ENCODE results near the gene GPC5.
"Not testable (repeated sequence)": the region's sequence is repeated elsewhere in the genome, so short reads cannot be mapped to it uniquely, and the experiment has no call there.

The GPC5 gene

GRCh38 chr13:91369441-91369831 lies 29.0 kb upstream of the GPC5 start:
- no peak for DNase-seq (ENCODE audit: low read depth)

DNA sequence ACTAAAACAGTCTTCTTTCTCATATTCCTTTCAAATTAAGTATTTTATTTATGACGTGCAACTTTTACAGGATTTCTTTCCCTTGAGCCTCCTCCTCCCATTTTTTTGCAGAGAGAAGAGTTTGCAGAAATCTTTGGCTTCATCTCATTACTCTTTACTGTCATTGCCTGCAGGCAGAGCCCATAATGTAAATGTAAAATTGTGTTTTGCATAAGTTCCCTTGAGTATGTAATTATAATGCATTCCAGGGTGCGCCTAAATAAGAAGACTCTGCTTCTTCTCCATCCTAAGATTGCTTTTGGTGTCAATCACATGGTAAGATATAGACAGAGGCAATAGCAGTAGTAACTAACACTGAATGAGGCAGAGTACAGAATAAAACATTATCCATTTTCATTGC lies 27.9 kb upstream of the GPC5 start:
- no peak for DNase-seq (ENCODE audit: low read depth)

DNA sequence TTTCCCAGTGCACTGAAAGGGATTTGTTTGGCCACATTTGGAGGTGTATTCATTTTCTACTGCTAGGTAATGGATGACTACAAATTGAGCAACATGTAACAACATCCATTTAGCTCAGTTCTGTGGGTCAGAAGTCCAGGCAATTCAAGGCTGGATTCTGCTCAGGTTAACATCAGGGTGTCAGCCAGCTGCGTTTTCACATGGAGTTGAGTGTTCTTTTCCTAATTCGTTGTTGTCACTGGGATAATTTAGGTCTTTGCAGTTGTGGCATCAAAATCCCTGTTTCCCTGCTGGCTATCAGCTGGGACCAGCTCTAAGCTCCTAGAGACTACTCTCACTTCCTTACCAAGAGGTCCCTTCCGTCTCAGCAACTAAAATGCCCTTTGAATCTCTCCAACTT lies 25.5 kb upstream of the GPC5 start:
- DNase-seq (ENCODE audit: low read depth) = no peak

- no peak for DNase-seq (ENCODE audit: low read depth)
Observed at GRCh38 chr13:91375116-91375729, 23.2 kb upstream of the GPC5 start.

GRCh38 chr13:91381371-91381770 lies 17.1 kb upstream of the GPC5 start:
- no peak for DNase-seq (ENCODE audit: low read depth)

GRCh38 chr13:91383836-91384235 lies 14.6 kb upstream of the GPC5 start:
- no peak for DNase-seq (ENCODE audit: low read depth)

GRCh38 chr13:91384896-91385295 lies 13.5 kb upstream of the GPC5 start:
- DNase-seq (ENCODE audit: low read depth) = no peak

DNA sequence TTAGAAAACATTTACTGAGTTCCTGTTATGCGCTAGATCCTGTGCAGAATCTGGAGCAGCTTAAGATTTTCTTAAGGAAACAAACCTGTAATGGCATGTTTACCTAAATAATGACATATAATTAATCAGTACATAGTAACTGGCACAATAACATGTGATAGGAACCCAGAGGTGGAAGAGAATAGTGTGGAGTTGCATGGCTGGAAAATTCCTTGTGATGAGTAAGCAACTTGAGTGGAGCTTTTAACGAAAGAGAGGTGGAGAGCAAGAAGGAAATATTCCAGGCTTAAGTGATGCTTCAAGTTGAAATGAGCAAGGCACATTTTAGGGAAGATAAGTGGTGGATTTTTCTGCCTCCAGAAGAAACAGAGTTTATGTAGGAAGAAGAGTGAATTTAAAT lies 9.2 kb upstream of the GPC5 start:
- no peak for DNase-seq (ENCODE audit: low read depth)

- DNase-seq (ENCODE audit: low read depth) = no peak
Observed at GRCh38 chr13:91397595-91397994, 826 bp upstream of the GPC5 start.

DNA sequence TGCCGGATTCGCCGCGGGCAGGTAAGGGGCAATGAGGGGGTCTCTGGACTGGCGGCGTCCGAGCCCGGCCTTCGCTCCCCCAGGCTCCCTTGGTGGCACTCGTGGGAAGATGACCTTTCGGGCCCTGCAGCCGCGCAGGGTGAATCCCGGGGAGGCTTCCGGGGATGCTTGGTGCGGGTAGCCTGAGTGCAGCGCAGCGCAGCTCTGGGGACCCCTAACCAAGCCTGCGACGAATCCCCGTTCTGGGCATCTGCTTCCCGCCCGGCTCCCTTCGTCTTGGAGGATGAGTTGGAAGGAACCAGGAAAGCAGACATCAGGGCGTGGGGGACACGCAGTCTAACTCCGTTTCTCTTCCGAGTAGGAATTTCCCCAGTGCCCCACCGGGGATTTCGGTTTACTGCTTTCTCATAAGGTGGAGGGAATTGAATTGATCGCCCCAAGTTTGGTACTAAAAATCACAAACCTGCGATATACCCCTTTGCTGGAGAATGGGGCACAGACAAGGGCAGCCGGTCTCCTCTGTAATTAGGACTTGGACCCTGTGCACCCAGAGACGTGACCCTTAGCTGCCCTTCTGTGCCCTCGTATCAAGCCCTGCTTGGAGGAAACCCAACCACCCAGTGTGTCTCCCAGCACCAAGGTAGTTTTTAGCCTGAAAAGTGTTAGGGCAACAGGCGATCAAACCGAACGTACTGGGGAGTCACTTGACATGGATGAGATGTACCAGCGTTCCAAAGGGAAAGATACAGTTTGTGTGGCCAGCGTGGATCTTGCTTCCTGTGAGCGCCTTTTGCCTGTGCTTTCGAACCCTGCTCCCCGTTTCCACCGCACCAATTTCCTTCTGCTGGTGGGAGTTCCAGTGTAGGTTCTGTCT lies 1.0 kb downstream of the GPC5 start:
- DNase-seq (ENCODE audit: low read depth) = no peak

GRCh38 chr13:91400063-91400399 lies 1.6 kb downstream of the GPC5 start:
- DNase-seq (ENCODE audit: low read depth) = no peak

DNA sequence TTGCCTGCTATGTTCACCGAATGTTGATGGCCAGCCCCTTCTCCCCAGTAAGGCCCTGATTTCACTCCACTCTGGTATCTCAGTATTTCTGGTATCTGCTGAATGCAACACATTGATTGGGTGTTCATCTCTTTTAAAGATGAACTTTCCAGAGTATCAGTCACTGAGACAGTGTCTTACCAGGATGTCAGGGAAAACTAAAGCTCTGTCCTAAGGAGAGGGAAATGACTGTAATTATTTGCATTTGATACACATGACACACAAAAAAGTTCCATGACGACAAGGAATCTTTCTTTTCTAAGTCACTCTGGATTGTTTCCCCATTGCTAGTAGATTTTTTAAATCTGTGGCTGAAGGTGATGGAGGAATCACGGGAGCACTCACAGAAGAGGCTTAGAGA lies 2.2 kb downstream of the GPC5 start:
- DNase-seq (ENCODE audit: low read depth) = no peak

DNA sequence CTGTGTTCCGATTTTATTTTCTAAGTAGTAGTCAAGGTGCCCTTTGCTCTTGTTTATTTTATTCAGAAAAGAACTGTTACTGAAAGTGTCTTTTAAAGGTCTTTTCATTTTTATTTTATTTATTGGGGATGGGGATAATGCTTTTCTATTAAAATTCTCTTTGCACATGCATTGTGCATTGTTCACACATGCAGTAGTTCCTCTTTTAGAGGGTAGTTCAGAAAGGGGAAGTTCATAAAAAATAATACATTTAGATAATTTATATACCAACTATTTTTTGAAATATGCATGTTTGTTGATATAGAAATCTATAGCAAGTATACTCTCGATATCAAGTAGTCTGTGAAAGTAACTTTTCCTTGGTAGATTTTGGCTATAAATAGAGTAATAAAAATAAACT lies 3.5 kb downstream of the GPC5 start:
- no peak for DNase-seq (ENCODE audit: low read depth)

DNA sequence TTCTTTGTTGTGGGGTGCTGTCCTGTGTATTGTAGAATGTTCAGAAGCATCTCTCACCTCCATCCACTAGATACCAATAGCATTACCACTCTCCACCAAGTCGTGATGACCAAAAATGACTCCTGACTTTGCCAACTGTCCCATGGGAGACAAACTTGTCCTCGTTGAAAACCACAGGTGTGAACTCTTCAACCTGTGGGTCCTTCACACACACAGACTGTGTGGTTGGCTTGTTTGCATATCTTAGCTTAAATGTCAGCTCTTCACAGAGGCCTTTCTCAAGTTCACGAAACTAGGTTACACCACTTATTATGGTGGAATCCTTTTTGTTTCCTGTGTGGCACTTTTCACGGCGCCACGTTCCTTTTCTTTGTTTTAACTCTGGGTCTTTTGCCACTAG lies 6.8 kb downstream of the GPC5 start:
- no peak for DNase-seq (ENCODE audit: low read depth)

- DNase-seq (ENCODE audit: low read depth) = no peak
Observed at GRCh38 chr13:91406619-91407018, 8.2 kb downstream of the GPC5 start.

DNA sequence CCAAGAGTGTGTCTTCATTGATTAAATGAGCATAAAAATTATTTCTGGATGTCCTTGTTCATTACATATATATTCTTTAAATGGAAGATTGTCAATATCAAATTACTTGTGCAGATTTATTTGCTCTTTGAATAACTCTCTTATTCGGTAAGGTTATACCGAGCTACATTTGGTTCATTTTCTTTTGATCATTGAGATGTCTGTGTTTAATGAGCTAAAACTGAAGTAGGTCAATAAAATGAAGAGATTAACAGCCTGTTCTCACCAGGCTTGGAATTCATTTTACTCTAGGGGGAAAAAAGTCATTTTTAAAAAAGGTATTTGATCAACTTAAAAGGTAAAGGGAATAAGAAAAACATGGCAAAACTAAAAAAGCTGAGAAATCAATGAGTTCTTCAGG lies 10.6 kb downstream of the GPC5 start:
- no peak for DNase-seq (ENCODE audit: low read depth)

GRCh38 chr13:91416579-91416978 lies 18.2 kb downstream of the GPC5 start:
- not testable (repeated sequence) for DNase-seq (ENCODE audit: low read depth)

- DNase-seq (ENCODE audit: low read depth) = no peak
Observed at GRCh38 chr13:91417660-91418325, 19.4 kb downstream of the GPC5 start.

DNA sequence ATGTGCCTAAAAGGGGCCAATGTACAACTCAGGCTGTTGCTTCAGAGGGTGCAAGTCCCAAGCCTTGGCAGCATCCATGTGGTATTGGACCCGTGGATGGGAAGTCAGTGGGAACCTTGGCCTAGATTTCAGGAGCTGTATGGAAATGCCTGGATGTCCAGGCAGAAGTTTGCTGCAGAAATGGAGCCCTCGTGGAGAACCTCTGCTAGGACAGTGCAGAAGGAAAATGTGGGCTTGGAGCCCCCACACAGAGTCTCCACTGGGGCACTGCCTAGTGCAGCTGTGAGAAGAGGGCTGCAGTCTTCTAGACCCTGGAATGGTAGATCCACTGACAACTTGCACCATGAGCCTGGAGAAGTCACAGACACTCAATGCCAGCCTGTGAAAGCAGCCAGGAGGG lies 28.5 kb downstream of the GPC5 start:
- DNase-seq (ENCODE audit: low read depth) = no peak

- not testable (repeated sequence) for DNase-seq (ENCODE audit: low read depth)
Observed at GRCh38 chr13:91438674-91439073, 40.3 kb downstream of the GPC5 start.

GRCh38 chr13:91450913-91451312 lies 52.5 kb downstream of the GPC5 start:
- no peak for DNase-seq (ENCODE audit: low read depth)

GRCh38 chr13:91454666-91455065 lies 56.2 kb downstream of the GPC5 start:
- DNase-seq (ENCODE audit: low read depth) = no peak

DNA sequence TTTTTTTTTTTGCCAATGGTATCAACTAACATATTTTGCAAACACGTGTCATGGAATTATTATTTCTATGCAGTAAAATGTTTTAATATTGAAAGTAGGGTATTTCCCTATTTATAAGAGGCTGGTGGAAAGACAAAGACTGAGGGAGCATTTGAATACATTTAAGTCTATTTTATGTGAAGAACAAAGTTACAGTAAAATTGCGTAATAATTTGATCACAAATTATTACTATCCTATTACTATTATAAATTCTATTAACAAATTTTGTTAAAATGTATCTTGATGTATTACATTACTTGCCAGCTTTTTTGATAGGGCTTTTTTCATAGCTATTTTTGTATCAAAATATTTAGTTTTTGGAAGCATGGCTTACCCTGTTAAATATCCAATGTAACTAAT lies 58.4 kb downstream of the GPC5 start:
- DNase-seq (ENCODE audit: low read depth) = no peak

Measured in stimulated activated CD8-positive, alpha-beta memory T cell treated with anti-CD3 and anti-CD28 coated beads, Interleukin-4, amount 100 ng/mL, for 24 hours (primary cell).